LNCAP (cell line): ENCODE results near the gene TAS2R50.

Experiments
- CTCF ChIP-seq: fragments of 450-650 bp; IDR thresholded peaks from 2 replicates; pipeline ENCODE4 v1.5.1; 2017; ENCODE audit warnings: mild to moderate bottlenecking

The TAS2R50 gene

DNA sequence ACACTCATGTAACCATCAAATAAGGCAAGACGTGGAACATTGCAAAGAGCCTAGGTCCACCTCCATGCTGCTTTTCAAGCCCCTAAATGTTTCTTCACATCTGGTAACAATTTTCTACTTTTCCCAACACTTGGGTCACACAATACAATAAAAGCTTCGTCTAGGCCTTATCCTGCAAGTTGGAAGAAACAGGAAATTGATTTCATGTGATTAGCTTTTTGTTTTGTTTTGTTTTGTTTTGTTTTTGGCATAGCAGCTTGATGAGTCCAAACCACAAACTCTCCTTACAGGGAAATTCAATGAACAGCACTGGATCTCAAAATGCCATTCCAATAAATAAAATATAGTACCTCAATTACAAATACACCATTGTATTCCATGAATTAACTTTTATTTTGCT, 19.3 kb downstream of the TAS2R50 start:
- no peak for TF ChIP-seq CTCF

DNA sequence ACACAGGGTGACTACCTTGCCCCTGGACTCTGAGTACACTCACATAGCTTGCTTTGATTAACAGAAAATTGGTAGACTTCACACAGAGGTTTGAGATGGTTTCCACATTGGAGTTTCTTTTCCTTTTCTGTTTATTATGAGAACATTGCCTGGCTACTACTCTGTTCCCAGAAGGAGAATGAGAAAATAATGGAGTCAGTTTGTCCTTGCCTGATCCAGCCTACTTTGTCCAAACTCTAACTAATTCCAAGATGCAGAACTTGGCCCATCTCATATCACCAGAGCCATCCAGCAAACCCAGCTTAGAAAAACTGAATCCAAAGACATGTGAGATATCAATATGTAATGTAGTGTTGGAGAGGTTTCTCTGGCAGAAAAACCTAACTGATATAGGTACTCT, 20.4 kb downstream of the TAS2R50 start:
- no peak for TF ChIP-seq CTCF

GRCh38 chr12:10965476-10965875, 21.2 kb downstream of the TAS2R50 start:
- TF ChIP-seq CTCF: no peak

GRCh38 chr12:10960211-10960610, 26.5 kb downstream of the TAS2R50 start:
- no peak for TF ChIP-seq CTCF

DNA sequence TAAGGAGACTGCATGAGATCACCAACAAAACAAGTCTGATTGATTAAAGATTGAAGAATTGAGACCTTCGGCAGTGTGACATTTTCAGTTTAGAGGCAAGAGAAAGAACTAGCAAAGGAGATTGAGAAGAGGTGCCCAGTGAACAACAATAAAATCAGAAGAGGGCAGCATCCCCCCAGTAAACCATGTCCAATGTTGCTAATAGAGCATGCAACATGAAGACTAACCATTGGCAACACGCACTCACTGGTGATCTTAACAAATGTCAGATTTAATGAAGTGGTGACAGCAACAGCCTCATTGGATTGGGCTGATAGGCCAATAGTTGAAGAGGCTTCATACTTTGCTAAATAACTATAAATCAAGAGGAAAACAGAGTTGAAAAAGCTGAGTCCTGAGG, 26.9 kb downstream of the TAS2R50 start:
- no peak for TF ChIP-seq CTCF

DNA sequence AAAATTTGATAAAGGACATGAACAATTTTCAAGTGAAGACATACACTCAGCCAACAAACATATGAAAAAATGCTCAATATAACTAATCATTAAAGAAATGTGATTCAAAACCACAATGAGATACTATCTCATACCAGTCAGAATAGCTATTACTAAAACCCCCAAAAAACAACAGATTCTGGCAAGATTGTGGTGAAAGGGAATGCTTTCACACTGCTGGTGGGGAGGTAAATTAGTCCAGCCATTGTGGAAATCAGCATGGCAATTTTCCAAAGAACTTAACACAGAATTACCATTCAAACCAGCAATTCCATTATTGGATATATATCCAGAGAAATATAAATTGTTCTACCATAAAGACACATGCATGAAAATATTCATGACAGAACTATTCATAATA, 29.0 kb downstream of the TAS2R50 start:
- no peak for TF ChIP-seq CTCF

DNA sequence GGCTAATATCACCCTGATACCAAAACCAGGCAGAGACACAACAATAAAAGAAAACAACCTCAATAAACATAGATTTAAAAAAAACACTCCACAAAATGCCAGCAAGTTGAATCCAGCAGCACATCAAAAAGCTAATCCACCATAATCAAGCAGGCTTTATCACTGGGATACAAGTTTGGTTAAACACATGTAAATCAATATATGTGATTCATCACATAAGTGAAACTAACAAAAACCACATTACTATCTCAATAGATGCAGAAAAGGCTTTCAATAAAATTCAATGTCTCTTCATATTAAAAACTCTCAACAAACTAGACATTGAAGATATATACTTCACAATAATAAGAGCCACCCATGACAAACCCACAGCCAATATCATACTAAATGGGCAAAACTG, 30.6 kb downstream of the TAS2R50 start:
- TF ChIP-seq CTCF: no peak

- no peak for TF ChIP-seq CTCF
These were observed 34.1 kb downstream of the TAS2R50 start for GRCh38 chr12:10952645-10953044.
